GM19467 (cell line): ENCODE measurements around the gene WNK2.

Source experiments
- ATAC-seq: cut with Tn5 transposase; IDR thresholded peaks from one replicate; pipeline ENCODE4 v1.9.1; 2021; ENCODE audit warnings: mild to moderate bottlenecking, moderate library complexity; ENCODE audit not compliant: unreplicated experiment

Gene WNK2

GRCh38 chr9:93212409-93212808 is 28.5 kb downstream of the WNK2 start:
- no peak for ATAC-seq

DNA sequence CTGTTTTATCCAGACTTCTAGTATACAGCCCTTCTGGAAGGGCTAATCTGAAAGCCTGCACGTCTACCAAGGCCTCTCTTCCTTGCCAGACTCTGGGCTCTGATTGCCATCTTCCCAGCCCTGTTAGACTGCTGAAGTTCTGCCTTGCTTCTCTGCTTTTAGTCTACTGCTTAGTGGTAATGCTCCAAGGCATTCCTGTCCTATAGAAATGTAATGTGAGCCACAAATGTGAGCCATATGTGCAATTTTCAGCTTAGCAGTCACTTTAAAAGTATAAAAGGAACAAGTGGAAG is 32.1 kb downstream of the WNK2 start:
- no peak for ATAC-seq

GRCh38 chr9:93217706-93218105 is 33.8 kb downstream of the WNK2 start:
- no peak for ATAC-seq

GRCh38 chr9:93218161-93218560 is 34.2 kb downstream of the WNK2 start:
- ATAC-seq: no peak

GRCh38 chr9:93218671-93219420 is 34.9 kb downstream of the WNK2 start:
- ATAC-seq: no peak

DNA sequence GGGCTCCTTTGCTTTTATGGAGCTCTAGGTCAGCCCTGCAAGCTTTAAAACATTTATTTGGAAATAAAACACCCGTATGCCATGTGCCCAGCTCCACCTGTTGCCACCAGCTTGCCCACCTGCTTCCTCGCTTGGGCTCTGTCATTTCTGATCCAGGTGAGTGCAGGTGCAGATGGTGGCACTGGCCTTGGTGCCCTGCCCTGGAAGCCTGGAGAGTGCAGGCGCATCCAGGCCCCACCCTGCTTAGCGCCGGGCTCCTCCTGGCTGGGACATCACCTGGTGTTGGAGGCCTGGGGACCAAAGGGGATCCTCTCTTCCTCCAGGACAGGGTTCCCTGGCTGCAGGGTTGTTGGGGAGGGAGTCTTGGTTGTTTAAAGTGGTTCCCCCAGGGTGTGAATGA is 35.8 kb downstream of the WNK2 start:
- no peak for ATAC-seq

GRCh38 chr9:93220627-93221026 is 36.7 kb downstream of the WNK2 start:
- ATAC-seq: no peak

DNA sequence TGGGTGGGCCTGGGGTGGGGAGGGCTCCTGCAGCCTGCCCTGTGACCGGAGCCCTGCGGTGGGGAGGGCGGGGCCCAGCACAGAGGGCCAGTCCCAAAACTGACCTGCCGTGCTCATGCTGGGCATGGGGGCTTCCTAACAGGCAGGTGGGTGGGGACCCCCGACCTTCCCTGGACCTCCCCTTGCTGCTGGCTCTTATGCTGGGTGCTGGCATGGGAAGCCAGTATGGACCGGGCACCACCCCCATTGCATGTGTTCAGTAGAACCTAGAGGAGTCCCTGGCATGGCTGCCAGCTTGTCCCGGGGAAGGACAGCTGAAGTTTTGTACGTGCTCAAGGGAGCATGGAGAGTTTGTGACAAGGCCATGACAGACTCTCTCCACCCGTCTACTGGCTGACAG is 37.1 kb downstream of the WNK2 start:
- no peak for ATAC-seq

DNA sequence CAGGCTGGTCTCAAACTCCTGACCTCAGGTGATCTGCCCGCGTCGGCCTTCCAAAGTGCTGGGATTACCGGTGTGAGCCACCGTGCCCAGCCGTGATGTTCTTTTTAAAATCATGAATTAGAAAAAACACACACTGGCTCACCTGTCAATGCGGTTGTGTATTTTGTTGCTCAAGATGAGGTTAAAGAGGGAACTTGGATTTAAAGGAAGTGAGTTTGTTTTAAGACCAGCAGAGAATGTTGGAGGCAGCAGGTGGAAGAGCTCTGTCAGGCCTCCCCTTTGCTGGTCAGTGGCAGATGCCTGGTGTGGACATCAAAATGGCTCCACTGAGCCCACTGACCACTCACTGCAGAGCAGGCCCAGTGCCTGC is 38.9 kb downstream of the WNK2 start:
- no peak for ATAC-seq

- ATAC-seq: no peak
Measured at GRCh38 chr9:93223260-93224180, 39.6 kb downstream of the WNK2 start.

GRCh38 chr9:93224591-93224990 is 40.7 kb downstream of the WNK2 start:
- ATAC-seq: no peak

- no peak for ATAC-seq
Measured at GRCh38 chr9:93225417-93225816, 41.5 kb downstream of the WNK2 start.

- no peak for ATAC-seq
Measured at GRCh38 chr9:93225892-93226291, 42.0 kb downstream of the WNK2 start.

DNA sequence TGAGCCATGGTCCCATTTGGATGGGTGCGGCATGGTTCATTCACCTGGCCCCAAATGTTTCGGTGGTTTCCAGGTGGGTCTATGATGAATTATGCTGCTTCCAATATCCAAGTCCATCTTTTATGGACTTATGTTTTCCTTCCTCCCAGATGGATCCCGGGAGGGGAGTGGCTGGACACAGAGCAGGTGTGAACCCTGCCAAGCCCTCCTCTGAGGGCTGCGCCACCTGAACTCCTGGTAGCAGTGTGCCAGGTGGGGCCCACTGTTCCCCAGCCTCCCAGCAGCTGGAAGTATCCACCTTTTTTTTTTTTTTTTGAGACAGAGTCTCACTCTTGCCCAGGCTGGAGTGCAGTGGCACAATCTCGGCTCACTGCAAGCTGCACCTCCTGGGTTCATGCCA is 42.9 kb downstream of the WNK2 start:
- ATAC-seq: no peak

GRCh38 chr9:93228030-93228429 is 44.1 kb downstream of the WNK2 start:
- no peak for ATAC-seq

GRCh38 chr9:93228453-93228852 is 44.5 kb downstream of the WNK2 start:
- ATAC-seq: no peak

- ATAC-seq: no peak
Measured at GRCh38 chr9:93229636-93230035, 45.7 kb downstream of the WNK2 start.

DNA sequence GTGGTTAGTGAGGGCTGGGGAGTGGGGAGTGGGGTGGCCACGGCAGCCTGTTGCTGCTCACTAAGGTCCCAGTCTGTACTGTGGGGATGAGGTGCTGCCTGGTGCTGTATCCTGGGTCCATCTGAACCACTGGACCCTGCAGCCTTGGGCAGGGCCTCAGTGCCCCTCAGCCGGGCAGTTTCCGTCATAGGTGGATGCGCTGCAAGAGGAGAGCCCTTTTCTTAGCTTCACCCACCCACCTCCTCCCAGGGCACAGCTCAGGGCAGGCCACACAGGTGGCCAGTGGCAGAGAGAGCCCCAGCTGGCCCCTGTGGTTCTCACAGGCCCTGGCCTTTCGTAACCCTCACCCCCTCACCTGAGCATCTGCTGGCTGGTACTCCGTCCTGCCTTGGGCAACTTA is 46.2 kb downstream of the WNK2 start:
- ATAC-seq: no peak

- no peak for ATAC-seq
Measured at GRCh38 chr9:93230601-93231000, 46.7 kb downstream of the WNK2 start.

- no peak for ATAC-seq
Measured at GRCh38 chr9:93231121-93231694, 47.3 kb downstream of the WNK2 start.

GRCh38 chr9:93231716-93232115 is 47.8 kb downstream of the WNK2 start:
- no peak for ATAC-seq

GRCh38 chr9:93232388-93232960 is 48.5 kb downstream of the WNK2 start:
- no peak for ATAC-seq
